Natural killer cell (primary cell): ENCODE measurements around the gene AFAP1. TPM values are rescaled to one million over a fixed set of nuclear protein-coding genes. Genes with fewer than 3 reads are reported as not detected.

ENCODE experiments used
- ATAC-seq, 3 donors: fragments of 150-1000 bp in 2 of 3; fragments of 200-7000 bp in 1 of 3; cut with Tn5 transposase; 1 replicate in 1 of 3; 2 replicates in 2 of 3; pipeline ENCODE4 v1.10.0; 2021; ENCODE audit warnings: mild to moderate bottlenecking in 2 of 3, moderate library complexity in 2 of 3
- DNase-seq, 2 donors: peaks; one replicate each; pipeline versions ENCODE4 v3.0.0 to v3.0.0-alpha.2; 2013 to 2021; ENCODE audit warnings: mixed read lengths in 1 of 2
- H3K27ac ChIP-seq: one replicate; pipeline ENCODE4 v1.5.1; 2013; ENCODE audit warnings: mild to moderate bottlenecking, low read length
- H3K27me3 ChIP-seq: one replicate; pipeline ENCODE4 v1.6.1; 2013; ENCODE audit warnings: low read length; ENCODE audit not compliant: control insufficient read depth, insufficient read depth
- H3K36me3 ChIP-seq: one replicate; pipeline ENCODE4 v1.6.1; 2013; ENCODE audit warnings: low read length; ENCODE audit not compliant: control insufficient read depth, insufficient read depth
- H3K4me1 ChIP-seq: one replicate; pipeline ENCODE4 v1.6.1; 2013; ENCODE audit warnings: low read length; ENCODE audit not compliant: control insufficient read depth, insufficient read depth
- H3K4me3 ChIP-seq: one replicate; pipeline ENCODE4 v1.5.1; 2013; ENCODE audit warnings: low read length
- H3K9me3 ChIP-seq: one replicate; pipeline ENCODE4 v1.6.1; 2013; ENCODE audit warnings: low read length; ENCODE audit not compliant: control insufficient read depth, insufficient read depth
- H3K27ac Mint-ChIP-seq, 2 donors: one replicate each; pipeline ENCODE4 v1.8.0; 2022; ENCODE audit warnings: mild to moderate bottlenecking in 2 of 2, mixed read lengths in 2 of 2, moderate library complexity in 1 of 2
- H3K27me3 Mint-ChIP-seq, 2 donors: one replicate each; pipeline ENCODE4 v1.8.0; 2022; ENCODE audit warnings: low read depth in 2 of 2, mixed read lengths in 2 of 2
- H3K36me3 Mint-ChIP-seq: one replicate; pipeline ENCODE4 v1.8.0; 2022; ENCODE audit warnings: mixed read lengths
- H3K4me1 Mint-ChIP-seq, 2 donors: one replicate each; pipeline ENCODE4 v1.8.0; 2022; ENCODE audit warnings: mixed read lengths in 2 of 2
- H3K4me3 Mint-ChIP-seq: one replicate; pipeline ENCODE4 v1.8.0; 2022; ENCODE audit warnings: mild to moderate bottlenecking, moderate library complexity, mixed read lengths
- H3K9me3 Mint-ChIP-seq, 2 donors: one replicate each; pipeline ENCODE4 v1.8.0; 2022; ENCODE audit warnings: mixed read lengths in 2 of 2
- WGBS: methylation state at CpG from one replicate; pipeline ENCODE4 v1.1.7; 2013; ENCODE audit warnings: missing lambda C conversion rate; ENCODE audit not compliant: insufficient coverage; 5-methylcytosine and 5-hydroxymethylcytosine counted together
- intact Hi-C: fragments of 100-400 bp; cut with micrococcal nuclease; formaldehyde crosslinking; loops from one replicate; pipeline ENCODE4 v1.14.2; 2022
- total RNA-seq, 4 donors: library from RNA; stranded (reverse); fragments of 120-200 nt in 1 of 4; gene quantifications; one replicate each; pipeline versions ENCODE4 v1.2.3 to v1.2.4, GENCODE V29; 2013 to 2022
- TF ChIP-seq, protein P1 (sequence below): fragments of 200-600 bp; IDR thresholded peaks from one replicate; pipeline ENCODE4 v1.8.0; 2022; ENCODE audit warnings: antibody characterized with exemption

AFAP1 gene
- total RNA-seq, 3 donors from 2014 or later (not counting 1 experiment from before 2014, with no cell fraction given): 4.9 to 12.5 (median 9.5) TPM

DNA sequence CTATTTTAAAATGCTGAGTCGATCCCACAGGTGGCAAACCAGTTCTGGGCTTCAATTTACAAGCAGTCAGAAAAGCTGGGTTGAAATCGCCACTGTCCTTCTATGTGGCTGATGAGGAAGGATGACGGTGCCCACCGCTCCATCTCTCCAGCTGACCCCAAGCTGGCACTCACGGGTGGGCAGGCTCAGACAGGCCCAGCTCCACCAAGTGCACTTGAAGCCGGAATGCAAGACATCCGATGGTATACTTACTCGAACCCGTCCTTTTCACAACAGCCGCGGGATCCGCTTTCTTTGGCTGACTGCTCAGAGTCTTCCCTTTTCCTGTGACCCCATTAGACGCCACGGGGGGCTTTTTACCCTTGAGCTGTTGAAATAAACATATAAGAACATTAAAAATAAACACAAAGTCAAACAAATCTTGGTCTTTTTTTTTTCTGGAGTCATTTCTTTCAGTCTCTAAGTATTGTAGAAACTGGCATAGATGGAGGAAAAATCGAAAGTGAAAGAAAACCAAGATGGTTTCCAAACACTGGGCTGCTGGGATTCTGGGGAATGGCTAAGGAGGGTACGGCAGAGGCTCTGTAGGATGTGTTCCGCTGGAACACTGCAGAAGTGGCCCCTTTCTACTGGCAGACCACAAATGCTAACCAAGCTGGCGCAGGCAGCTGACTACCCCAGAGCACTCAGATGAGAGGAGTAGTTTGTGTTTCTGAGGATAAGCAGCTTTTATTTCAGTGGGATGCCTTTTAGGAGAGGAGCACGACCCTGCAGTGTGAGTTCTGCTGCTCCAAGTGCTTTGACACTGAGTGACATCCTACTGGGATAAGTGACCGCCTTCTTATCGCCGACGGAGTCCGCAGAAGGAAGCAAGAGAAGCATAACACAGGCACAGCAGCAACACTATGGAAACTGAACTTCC, 160.9 kb downstream of the AFAP1 start:
- no peak overlapping the region for H3K4me3 Mint-ChIP-seq
- no peaks in the 10 kb centered on the region for H3K36me3 Mint-ChIP-seq
- H3K4me3 ChIP-seq: no peak overlapping the region
- peaks cover 0 to 2% of the 10 kb centered on the region in 2 donors for H3K27me3 Mint-ChIP-seq
- no peaks in the 10 kb centered on the region for H3K9me3 ChIP-seq
- TF ChIP-seq, protein P1, sequence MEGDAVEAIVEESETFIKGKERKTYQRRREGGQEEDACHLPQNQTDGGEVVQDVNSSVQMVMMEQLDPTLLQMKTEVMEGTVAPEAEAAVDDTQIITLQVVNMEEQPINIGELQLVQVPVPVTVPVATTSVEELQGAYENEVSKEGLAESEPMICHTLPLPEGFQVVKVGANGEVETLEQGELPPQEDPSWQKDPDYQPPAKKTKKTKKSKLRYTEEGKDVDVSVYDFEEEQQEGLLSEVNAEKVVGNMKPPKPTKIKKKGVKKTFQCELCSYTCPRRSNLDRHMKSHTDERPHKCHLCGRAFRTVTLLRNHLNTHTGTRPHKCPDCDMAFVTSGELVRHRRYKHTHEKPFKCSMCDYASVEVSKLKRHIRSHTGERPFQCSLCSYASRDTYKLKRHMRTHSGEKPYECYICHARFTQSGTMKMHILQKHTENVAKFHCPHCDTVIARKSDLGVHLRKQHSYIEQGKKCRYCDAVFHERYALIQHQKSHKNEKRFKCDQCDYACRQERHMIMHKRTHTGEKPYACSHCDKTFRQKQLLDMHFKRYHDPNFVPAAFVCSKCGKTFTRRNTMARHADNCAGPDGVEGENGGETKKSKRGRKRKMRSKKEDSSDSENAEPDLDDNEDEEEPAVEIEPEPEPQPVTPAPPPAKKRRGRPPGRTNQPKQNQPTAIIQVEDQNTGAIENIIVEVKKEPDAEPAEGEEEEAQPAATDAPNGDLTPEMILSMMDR: no peak
- H3K27ac ChIP-seq: no peak overlapping the region
- intact Hi-C loops: no loop called here
- H3K4me1 Mint-ChIP-seq: peaks cover 22 to 27% of the 10 kb centered on the region in 2 donors
- no peak for DNase-seq
- 86% methylated on average over 24 of the region's 24 CpGs for WGBS
- ATAC-seq: no peak
- no peak overlapping the region for H3K27ac Mint-ChIP-seq
- H3K9me3 Mint-ChIP-seq: no peaks in the 10 kb centered on the region
- no peaks in the 10 kb centered on the region for H3K27me3 ChIP-seq
- H3K36me3 ChIP-seq: no peaks in the 10 kb centered on the region
- peaks cover 10% of the 10 kb centered on the region for H3K4me1 ChIP-seq

- H3K9me3 Mint-ChIP-seq: no peaks in the 10 kb centered on the region
- DNase-seq: no peak
- WGBS: 87% methylated on average over 10 of the region's 10 CpGs
- ATAC-seq: no peak
- Histone ChIP-seq H3K4me3 (no peak overlapping the region), H3K4me1 (peaks cover 10% of the 10 kb centered on the region), H3K36me3 (no peaks in the 10 kb centered on the region), H3K27ac (no peak overlapping the region), H3K9me3 (no peaks in the 10 kb centered on the region), H3K27me3 (no peaks in the 10 kb centered on the region)
- H3K27me3 Mint-ChIP-seq: no peaks in the 10 kb centered on the region
- intact Hi-C loops: no loop called here
- no peak overlapping the region for H3K27ac Mint-ChIP-seq
- peaks cover 22 to 23% of the 10 kb centered on the region in 2 donors for H3K4me1 Mint-ChIP-seq
- TF ChIP-seq, protein P1: no peak
- no peaks in the 10 kb centered on the region for H3K36me3 Mint-ChIP-seq
- no peak overlapping the region for H3K4me3 Mint-ChIP-seq
Measured at GRCh38 chr4:7777871-7778509, 161.7 kb downstream of the AFAP1 start.

GRCh38 chr4:7777017-7777710, 162.5 kb downstream of the AFAP1 start:
- Histone ChIP-seq H3K27me3 (no peaks in the 10 kb centered on the region), H3K36me3 (no peaks in the 10 kb centered on the region), H3K9me3 (no peaks in the 10 kb centered on the region), H3K27ac (no peak overlapping the region), H3K4me3 (no peak overlapping the region), H3K4me1 (peaks cover 10% of the 10 kb centered on the region)
- Mint-ChIP-seq H3K4me3 (no peak overlapping the region), H3K9me3 (no peaks in the 10 kb centered on the region), H3K4me1 (peaks cover 15 to 16% of the 10 kb centered on the region in 2 donors), H3K27me3 (no peaks in the 10 kb centered on the region), H3K36me3 (no peaks in the 10 kb centered on the region), H3K27ac (no peak overlapping the region)
- no peak for DNase-seq
- WGBS: 91% methylated on average over 17 of the region's 17 CpGs
- TF ChIP-seq, protein P1: no peak
- intact Hi-C loops: no loop called here
- no peak for ATAC-seq
